Astrocyte of the hippocampus (primary cell): ENCODE data around the gene PCDH1.

Source experiments
- DNase-seq: peaks from one replicate; pipeline ENCODE4 v3.0.0; 2011; ENCODE audit warnings: low read depth, low spot score

The PCDH1 gene

DNA sequence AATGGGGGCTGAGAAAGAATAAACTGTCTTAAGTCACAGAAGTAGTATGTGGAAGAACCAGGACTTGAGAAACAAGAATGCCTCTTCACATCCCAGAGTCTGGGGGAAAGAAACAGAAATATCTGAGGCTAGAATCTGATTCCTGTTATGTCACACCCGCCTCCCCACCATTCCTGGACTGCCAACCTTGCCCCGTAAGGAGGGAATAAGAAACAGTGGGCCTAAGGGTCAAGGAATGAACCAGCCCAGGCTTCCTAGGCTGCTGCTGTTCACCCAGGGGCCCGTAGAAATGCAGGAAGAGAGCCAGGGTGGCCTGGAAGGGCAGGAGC lies 4.3 kb downstream of the PCDH1 start:
- DNase-seq, result no peak

DNA sequence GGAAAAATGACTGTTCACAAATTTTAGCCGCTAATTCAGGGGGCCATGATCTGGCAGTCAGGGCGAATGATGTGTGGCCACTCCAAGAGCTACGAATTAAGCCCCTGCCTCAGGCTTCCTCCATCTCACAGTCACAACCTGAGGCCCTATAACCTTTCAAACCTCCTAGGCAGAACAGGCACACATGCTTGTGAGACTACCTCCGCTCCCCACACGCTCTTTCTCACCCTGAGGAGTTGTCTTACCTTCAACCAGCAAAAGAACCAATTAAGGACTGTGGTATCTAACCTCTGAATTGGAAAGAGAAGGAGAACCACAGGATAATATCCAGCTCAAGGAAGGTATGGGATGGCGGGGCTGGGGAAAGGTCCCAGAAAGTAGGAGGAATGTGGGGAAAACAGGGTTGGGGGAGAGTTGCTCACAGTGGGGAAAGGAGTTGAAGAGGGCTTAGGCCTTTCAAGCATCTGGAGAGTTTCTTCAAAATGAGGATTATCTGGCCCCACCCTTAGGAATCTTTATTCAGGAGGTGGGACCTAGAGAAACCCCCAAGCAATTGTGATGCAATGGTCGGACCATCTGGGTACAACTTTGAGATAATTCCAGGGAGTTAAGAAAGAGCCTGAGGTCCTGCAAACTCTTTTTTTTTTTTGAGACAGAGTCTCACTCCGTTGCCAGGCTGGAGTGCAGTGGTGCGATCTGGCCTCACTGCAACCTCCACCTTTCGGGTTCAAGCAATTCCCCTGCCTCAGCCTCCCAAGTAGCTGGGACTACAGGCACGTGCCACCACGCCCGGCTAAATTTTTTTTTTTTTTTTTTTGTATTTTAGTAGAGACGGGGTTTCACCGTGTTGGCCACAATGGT lies 5.5 kb downstream of the PCDH1 start:
- no peak for DNase-seq

DNA sequence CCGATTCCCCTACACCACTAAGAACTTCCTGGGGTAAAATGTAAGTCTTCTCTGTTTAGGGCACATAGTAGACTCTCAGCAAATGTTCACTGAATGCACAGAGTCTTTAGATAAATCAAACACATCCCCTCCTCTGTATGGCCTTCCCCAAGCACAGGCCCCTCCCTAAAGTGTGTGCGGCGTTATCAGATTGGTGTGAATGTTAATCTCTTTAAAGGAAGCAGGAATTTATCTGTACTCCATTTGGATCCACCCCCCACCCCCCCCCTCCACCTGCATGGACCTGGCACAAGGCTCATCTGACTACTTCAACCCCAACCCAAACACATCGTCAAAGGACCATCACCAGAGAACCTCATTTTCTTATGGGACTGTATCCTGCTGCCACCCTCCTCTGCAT lies 6.3 kb downstream of the PCDH1 start:
- no peak for DNase-seq

DNA sequence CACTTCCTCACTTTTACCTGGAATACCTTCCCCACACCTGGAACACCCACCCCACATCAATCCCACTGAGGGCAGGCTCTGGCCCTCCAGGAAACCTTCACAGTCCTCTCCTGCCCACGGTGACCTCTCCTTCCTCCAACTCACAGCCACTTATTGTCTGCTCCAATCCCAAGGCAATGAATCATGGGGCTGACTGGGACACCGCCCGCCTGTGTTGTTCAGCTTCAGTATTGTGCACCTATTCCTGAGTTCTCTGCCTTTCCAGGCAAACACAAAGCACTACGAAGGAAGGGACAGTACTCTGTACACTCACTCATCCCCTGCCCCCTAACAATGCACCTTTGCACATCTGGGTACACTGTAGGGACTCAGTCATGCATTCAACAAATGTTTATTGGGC lies 7.3 kb downstream of the PCDH1 start:
- no peak for DNase-seq

DNA sequence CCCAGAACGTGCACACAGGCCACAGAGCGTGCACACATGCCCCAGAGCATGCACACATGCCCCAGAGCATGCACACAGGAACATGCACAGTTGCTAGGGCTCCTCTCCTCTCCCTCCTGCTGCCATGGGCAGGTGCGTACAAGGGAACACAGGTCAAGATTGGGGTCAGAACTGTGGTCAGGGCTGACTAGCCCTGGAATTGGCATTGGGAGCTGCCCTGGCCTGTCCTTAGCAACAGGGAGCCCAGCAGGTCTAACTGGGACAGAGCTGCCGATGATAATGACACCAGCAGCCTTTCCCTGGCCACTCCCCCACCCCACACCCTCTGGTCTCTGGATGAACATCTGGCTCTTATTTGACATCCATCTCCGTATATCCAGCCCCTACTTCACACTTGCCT lies 8.0 kb downstream of the PCDH1 start:
- no peak for DNase-seq

DNA sequence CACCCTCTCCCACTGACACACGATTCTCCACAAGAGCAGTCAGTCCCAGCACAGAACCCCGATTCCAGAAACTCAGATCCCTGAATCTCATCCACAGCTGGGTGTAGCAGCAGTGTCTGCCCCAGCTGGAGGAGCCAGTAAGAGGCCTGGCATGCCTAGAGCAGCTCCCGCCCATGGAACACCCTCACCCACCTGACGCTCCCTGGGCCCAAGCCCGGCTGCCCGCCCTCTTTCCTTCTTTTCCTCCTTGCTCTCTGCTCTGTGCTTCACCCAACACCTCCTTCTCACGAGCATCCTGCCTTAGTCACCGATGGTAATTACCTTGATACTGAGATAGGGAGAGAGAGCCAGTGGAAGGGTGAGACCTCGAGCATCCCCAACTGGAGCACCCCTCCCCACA lies 8.7 kb downstream of the PCDH1 start:
- no peak for DNase-seq

DNA sequence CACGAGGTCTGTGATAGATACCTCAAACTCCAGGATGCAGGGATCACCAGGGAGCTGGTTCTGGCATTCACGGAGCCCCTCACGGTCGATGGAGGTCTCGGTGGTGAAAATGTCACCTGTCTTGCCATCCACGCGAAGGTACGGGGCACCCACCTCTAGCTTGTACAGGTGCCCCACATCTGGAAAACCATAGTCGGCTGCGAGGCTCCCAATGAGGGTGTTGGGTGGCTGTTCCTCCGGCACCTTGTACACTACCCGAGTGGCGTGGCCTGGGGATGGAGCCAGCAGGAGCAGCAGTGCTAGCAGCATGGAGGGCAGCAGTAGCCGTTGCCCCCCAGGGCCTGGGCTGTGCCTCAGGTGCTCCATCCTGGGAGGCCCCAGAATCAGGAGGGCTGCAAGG lies 9.2 kb downstream of the PCDH1 start:
- DNase-seq, result no peak

DNA sequence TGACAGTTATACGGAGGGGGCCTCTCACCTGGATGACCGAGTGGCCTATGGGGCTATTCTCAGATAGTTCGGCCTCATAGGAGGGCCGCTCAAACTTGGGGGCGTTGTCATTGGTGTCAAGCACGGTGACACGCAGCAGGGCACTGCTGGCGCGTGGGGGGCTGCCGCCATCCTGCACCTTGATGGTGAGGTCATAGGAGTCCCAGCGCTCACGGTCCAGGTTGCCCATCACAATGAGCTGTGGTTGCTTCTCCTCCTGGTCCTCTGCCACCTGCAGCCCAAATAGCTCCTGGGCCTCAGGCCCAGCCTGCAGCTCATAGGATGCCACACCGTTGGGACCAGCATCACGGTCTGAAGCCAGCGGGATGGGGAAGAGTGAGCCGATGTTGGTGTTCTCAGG lies 9.7 kb downstream of the PCDH1 start:
- DNase-seq, result no peak

DNA sequence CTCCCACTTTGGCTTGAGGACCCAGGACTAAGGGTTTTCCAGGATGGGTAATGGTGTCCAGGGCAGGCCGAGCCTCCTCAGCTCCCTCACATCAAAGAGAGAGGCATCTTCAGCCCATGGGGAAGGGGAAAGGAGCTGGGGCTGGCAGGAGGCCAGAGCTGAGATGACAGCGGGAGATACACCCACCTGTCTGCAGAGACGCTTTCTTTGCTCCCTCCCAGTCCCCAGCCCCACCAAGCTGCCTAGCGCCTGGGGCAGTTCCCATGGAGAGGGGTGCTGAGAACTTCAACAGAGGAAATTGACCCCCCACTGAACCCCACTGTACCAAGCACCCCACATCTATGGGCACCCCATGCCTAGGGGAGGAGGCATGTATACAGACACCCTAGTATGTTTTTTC lies 10.6 kb downstream of the PCDH1 start:
- DNase-seq, result no peak

DNA sequence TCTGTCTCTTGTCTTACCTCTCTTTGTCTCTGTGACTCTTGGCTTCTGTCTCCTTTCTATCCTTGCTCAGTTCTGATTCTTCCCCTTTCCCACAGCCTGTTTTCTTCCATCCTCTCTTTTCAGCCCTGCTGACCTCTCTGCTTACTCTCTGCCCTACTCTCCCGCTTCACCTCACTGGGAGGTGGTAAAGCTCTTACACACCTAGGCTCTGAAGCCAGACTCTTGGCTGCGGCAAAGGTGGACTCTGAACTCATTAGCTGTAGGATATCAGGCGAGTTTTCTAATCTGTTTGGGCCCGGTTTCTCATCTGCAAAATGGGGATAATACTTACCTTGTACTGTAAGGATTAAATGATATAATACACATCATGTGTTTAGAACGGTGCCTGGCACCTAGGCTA lies 11.1 kb downstream of the PCDH1 start:
- DNase-seq, result no peak

DNA sequence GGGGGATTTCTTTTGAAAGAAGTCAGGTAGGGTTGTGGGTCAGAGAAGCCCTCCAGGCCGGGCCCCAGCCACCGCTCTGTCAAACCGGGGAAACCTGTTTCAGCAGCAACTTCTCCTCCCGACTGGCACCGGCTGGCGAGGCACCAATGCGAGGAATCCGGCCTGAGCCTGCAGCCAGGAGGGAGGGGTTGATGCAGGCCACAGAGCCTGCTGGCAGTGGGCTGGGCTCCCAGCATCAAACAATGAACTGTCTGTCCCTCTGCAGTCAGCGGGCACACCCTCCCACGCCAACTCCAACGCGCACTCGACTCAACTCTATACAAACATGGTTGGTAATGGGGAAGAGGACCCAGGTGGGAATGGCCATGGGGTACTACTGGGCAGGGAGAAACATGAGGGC lies 12.1 kb downstream of the PCDH1 start:
- DNase-seq, result peak; percentile 63

DNA sequence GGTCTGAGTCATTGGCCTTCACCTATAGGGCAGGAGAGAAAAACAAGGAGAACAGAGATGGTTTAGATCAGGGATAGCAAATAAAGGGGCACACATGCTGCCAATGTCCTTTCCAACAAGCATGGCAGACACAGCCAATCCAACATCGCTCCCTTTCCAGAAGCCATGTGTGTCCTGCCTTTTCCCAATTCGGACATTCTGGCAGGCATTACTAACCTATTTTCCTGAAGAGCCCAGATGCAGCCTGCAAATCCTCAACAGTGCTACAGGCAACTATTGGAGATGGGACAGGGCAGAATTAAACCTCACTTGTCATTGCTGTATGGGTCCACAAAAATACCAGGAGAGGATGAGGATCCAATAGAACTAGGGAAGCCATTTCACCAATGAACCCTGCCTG lies 12.8 kb downstream of the PCDH1 start:
- DNase-seq, result no peak

DNA sequence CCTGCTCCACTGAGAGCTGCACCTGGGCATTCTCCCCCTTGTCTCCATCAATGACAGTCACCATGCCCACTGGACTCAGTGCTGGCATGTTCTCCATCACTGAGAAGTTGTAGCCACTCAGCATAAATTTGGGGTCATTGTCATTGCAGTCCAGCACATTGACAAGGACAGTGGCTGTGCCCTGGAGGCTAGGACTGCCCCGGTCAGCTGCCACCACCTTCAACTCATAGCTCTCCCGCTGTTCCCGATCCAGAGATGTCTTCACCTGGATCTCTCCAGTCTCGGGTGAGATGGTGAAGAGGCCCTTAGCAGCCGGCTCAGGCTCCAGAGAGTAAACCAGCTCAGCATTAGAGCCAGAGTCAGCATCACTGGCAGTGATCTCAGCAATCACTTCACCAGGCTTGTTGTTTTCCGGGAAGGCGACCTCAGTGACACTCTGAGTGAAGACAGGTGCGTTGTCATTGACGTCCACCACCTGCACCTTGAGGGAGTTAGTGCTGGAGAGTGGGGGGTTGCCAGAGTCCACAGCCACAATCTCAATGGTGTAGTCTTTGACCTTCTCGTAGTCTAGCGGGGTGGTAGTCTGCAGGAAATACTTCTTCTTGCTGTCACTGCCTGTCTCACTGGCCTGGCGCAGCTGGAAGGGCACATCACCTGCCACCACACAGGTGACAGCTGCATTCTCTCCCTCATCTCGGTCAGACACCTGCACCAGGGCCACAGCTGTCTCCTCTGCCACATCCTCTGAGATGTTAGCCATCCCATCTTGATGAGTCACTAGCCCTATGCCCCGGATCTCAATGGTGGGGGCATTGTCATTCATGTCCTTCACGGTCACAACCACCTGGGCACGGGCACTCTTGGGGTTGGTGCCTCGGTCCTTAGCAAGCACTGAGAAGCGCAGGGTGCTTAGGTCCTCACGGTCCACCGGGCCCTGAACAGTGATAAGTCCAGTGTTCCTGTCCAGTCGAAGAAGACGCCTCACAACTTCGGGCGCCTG lies 13.5 kb downstream of the PCDH1 start:
- DNase-seq, result no peak

DNA sequence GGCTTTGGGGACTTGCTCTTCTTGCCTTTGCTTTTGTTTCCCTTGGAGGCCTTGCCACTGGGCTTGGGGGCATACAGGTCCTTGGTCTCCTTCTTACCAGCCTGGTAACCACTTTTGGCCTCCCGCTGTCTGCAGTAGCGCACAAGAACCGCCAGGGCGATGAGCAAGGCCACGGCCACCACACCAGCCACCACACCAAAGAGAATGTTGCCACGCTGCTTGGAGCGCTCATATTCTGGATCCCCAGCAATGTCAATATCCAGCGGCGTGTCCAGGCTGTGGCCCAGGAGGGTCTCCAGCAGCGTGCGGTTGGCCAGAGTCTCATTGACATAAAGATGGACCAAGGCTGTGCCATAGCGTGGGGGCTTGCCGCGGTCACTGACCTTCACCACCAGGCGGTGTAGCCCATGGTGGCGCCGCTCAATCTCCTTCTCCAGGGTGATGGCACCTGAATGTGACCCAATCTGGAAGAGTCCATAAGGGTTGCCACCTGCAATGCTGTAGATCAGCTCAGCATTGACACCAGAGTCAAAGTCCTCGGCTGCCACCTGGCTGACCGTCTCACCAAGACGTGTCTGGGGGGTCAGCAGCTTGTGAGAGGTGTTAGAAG lies 14.5 kb downstream of the PCDH1 start:
- no peak for DNase-seq

DNA sequence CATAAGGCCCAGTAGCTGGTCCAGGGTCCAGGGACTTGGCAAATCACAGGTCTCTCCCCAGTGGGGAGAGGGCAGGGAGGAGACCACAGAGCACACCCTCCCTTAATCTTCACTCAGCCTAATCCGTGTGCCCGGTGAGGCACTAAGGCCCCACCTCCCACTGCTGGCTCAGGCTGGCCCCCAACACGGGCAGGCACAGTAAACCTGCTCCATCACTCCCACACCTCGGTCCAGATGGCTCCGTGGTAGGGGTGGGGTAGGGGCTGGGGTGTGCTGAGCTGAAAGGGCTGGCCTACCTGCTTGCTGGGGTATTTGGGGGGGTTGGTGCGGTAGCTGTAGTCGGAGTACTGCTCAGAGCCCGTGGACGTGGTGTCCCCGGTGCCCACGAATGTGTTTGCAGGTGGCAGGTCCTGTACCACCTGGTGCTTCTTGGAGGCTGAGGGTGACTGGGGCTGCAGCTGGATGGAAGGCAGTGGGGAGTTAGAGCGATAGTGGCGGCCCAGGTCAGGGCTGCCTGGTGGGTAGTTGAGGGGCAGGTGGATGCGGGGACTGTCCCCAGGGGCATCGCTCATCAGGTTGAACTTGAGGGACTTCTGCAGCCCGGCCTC lies 15.2 kb downstream of the PCDH1 start:
- no peak for DNase-seq

DNA sequence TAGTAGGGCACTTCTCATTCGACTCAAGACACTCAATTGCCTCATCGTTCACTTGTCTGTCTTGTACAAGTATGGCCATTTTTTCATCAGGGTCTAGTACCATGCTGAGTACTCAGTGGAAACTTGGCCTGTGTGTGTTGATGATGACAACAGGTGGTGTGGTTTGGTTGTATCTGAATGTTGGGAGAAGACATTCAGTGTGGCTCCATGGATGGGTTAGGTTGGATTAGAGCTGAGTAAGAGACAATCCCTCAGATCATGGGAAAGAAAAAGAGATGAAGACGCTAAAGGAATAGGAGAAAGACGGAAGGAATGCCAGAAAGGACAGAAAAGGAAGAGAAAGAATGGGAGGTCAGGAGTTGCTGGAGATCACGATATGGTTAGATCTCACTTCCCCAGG lies 17.0 kb downstream of the PCDH1 start:
- no peak for DNase-seq

DNA sequence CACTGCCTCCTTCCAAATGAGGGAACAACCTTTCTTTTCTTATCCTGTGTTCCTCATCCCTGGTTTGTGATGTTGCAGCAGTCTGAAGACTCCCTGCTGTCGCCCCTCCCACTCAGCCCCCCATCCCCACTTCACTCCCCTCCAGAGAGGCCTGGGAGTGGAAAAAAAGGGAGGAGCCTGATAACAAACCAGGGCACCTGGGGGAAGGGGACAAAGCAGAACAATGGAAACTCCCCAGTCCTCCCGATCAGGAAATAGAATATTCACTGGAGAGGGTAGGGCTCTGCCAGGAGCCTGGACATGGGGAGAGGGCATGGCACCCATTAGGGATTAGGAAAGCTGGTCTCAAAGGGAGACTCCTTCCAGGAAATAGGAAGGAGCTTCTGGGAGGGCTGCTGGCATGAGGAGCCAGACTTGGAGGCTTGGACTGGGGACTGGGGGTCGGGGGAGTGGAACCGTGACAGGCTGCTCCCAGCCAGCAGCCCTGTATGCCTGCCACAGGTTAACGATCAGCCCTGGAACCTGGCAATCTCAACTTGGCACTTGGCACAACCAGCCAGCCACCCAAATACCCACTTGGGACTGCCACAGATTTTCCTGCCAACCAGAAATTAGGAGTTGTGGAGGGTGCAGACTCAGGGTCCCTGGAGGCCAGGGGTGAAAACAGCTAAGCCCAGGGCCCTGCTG lies 20.0 kb downstream of the PCDH1 start:
- DNase-seq, result no peak

DNA sequence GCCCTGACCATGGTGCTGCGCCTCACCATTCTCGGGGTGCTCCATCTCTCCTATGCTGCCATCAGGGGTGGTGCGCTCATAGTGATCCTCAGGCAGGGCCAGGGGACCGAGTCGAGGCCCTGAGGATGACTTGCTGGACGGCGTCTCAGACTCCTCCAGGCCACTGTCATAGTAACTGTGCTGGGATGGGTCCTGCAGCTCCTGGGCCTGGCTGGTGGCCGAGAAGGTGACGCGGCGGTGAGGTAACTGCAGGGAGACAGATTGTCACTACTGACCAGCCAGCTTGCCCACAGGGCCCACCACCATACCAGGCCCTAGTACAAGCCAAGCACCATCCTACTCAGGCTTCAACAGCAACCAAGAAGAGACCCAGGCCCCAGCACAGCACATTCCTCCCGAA lies 21.0 kb downstream of the PCDH1 start:
- no peak for DNase-seq

DNA sequence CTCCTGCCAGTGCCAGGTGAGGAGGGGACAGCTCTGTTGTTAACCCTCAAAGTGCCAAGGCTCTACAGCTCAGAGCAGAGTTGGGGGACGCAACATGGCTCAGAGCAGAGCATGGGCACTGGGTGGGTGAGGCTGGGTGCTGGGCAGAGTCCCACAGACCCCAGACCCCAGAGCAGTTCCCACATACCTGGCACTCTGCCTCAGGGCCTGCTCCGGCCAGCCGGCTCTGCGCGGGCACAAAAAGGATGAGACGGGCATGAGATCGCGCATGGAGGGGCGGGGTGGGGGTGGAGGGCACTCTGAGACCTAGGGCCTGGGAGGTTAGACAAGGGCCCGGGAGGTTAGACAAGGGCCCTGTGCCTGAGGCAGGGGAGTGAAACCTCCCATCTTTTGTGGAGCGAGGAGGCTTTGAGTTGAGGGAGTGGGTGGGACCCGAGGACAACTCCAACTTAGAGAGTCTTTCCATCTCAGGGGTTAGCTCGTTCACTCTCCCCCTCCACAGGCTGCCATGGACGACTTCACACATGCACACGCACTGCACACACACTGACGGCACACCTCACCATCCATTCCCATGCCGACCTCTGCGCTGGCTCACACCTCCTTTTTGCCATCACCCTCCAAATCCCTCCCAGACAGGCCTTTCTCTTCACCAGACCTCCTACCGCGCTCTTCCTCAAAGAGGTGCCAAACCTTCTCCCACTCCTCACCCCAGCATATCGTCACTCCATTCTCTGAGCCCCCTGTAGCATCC lies 22.0 kb downstream of the PCDH1 start:
- no peak for DNase-seq

DNA sequence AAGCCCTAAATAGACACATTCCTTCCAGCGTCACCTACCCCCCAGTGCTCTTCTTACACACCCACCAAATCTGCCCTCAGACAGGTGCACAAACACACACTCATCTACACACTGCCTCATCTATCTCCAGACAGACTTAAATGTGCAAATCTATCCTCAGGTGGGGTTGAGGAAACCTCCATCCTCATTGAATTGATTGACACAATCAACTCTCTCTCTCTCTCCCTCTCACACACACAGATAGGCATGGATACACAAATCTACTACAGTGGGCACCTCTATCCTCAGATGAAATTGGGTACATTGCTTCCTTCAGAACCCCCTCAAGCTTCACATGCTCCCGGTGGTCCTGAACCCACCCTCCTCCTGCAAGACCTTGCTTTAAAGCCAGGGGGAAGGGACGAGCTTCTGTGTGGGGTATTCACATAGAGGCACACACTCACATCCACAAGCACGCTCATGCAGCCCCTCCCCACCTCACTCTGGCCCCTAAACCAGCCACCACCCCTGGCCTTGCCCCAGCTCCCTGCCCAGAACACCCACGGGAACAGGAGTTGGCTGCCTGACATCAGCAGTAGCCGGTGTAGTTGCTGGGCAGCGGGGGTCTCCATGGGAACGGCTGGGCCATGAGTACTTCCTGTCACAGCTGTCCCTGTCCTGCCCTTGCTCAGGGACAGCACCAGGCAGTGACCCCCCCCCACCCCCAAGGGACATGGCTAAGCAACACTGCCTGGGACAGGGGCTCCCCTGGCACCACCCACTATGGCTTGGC lies 22.8 kb downstream of the PCDH1 start:
- DNase-seq, result peak; percentile 38
